Measurements from ENCODE around the gene SETD9.

GRCh38 chr5:56962286-56962685 lies 52.9 kb downstream of the SETD9 start:
- TF ChIP-seq CTCF (IDR thresholded peaks at IDR 0.05) (no peak), POLR2A (IDR thresholded peaks at IDR 0.05) (no peak)
